Keratinocyte (primary cell): ENCODE results near the gene TMEM238.

Experiments
- EZH2 ChIP-seq: IDR thresholded peaks from one replicate; pipeline ENCODE4 v1.6.1; 2012; ENCODE audit warnings: inconsistent platforms, mild to moderate bottlenecking, low read length, moderate library complexity
- TF ChIP-seq, protein P1 (sequence below), 3 experiments: IDR thresholded peaks in 1 of 3; conservative IDR thresholded peaks in 1 of 3; optimal IDR thresholded peaks in 1 of 3; 2 replicates in 2 of 3; 3 replicates in 1 of 3; pipeline versions ENCODE3 to v1.5.1; 2011; ENCODE audit warnings: low read length in 3 of 3, mild to moderate bottlenecking in 3 of 3, moderate library complexity in 2 of 3, control low read depth in 1 of 3, inconsistent platforms in 1 of 3; ENCODE audit not compliant: insufficient read depth in 2 of 3; ENCODE audit errors: extremely low read depth in 1 of 3

DNA sequence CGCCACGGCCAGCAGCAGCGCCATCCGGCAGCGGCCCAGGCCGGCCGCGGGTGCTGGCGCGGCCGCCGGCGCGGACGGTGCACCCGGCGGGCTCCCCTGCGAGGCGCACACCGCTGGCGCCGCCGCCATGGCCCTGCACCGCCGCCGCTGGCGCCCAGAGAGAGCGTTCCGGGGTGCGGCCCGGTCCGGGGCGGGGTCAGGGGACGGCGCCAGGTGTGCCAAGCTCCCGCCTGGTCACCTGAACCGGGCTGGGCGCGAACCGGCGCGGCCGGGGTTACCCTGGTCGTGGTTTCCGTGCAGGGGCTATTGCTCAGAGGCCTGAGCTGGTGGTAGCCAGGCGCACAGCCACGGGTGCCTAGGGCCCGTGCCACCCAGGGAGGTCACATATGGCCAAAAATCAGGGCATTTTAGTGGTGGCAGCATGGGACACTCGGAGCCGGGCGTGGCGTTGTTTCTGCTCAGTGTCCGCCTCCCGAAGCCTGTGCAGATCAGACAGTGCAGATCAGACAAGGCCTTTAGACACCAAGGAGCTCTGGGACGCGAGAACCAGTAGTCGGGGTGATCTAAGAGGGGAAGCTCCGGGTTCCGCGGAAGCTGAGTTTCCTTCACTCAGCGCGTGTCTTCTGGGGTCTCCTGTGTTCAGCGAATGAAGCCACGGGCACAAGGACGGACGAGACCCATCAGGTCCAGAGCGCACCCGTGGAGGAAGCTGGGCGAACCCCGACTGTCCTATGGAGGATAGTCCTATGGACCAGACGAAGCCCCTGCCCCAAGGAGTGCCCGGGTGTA is at the start of gene TMEM238:
- TF ChIP-seq, protein P1, sequence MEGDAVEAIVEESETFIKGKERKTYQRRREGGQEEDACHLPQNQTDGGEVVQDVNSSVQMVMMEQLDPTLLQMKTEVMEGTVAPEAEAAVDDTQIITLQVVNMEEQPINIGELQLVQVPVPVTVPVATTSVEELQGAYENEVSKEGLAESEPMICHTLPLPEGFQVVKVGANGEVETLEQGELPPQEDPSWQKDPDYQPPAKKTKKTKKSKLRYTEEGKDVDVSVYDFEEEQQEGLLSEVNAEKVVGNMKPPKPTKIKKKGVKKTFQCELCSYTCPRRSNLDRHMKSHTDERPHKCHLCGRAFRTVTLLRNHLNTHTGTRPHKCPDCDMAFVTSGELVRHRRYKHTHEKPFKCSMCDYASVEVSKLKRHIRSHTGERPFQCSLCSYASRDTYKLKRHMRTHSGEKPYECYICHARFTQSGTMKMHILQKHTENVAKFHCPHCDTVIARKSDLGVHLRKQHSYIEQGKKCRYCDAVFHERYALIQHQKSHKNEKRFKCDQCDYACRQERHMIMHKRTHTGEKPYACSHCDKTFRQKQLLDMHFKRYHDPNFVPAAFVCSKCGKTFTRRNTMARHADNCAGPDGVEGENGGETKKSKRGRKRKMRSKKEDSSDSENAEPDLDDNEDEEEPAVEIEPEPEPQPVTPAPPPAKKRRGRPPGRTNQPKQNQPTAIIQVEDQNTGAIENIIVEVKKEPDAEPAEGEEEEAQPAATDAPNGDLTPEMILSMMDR (optimal IDR thresholded peaks at IDR 0.05 in 1 of 3, IDR thresholded peaks at IDR 0.05 in 1 of 3, conservative IDR thresholded peaks at IDR 0.05 in 1 of 3; ENCODE audit: extremely low read depth in 1 of 3, insufficient read depth in 2 of 3, low read length in 3 of 3) = no peak
- no peak for TF ChIP-seq EZH2
